NB4 (cell line): ENCODE data around the gene ZSWIM3.

Experiments
- CTCF ChIP-seq: IDR thresholded peaks from one replicate; pipeline ENCODE4 v1.5.1; 2012; ENCODE audit warnings: low read depth, low read length
- MAX ChIP-seq: IDR thresholded peaks from 2 replicates; pipeline ENCODE4 v1.6.1; 2011; ENCODE audit warnings: low read depth, low read length
- POLR2A ChIP-seq: IDR thresholded peaks from 2 replicates; pipeline ENCODE4 v1.6.1; 2011; ENCODE audit warnings: mild to moderate bottlenecking; ENCODE audit not compliant: insufficient read length; ENCODE audit errors: extremely low read depth

- TF ChIP-seq CTCF: no peak
- TF ChIP-seq POLR2A: no peak
- TF ChIP-seq MAX: no peak
Observed at GRCh38 chr20:45813006-45813340, 44.4 kb upstream of the ZSWIM3 start.
